NT2/D1 (cell line): ENCODE measurements around the gene TMEM238L.

Source experiments
- DNase-seq: peaks from one replicate; pipeline ENCODE4 v3.0.0-alpha.2; 2011; ENCODE audit warnings: low read depth, low spot score
- H3K27me3 ChIP-seq: 2 replicates; pipeline ENCODE4 v1.6.0; 2011; ENCODE audit warnings: mild to moderate bottlenecking; ENCODE audit not compliant: insufficient read length, insufficient read depth
- H3K36me3 ChIP-seq: 2 replicates; pipeline ENCODE4 v1.6.1; 2011; ENCODE audit warnings: mild to moderate bottlenecking, low read length, mixed read lengths; ENCODE audit not compliant: insufficient read depth, insufficient read length
- H3K4me1 ChIP-seq: 2 replicates; pipeline ENCODE4 v1.5.1; 2011; ENCODE audit not compliant: insufficient read depth, insufficient read length
- H3K4me3 ChIP-seq: 2 replicates; pipeline ENCODE4 v1.5.1; 2011; ENCODE audit warnings: low read depth; ENCODE audit not compliant: insufficient read length
- H3K9ac ChIP-seq: 2 replicates; pipeline ENCODE4 v1.6.0; 2011; ENCODE audit warnings: low read depth; ENCODE audit not compliant: insufficient read length
- H3K9me3 ChIP-seq: 2 replicates; pipeline ENCODE4 v1.5.1; 2011; ENCODE audit warnings: mild to moderate bottlenecking, low read length; ENCODE audit not compliant: insufficient read depth
- SUZ12 ChIP-seq: IDR thresholded peaks from 2 replicates; pipeline ENCODE4 v1.6.1; 2011; ENCODE audit not compliant: insufficient read length, insufficient read depth; ENCODE audit errors: extremely low read depth
- YY1 ChIP-seq: IDR thresholded peaks from 2 replicates; pipeline ENCODE4 v1.6.1; 2011; ENCODE audit not compliant: insufficient read length, insufficient read depth
- ZNF274 ChIP-seq: IDR thresholded peaks from 2 replicates; pipeline ENCODE4 v1.6.1; 2011; ENCODE audit warnings: mild to moderate bottlenecking, low read depth, low read length

TMEM238L gene

GRCh38 chr17:10754109-10754508, 49.8 kb downstream of the TMEM238L start:
- no peaks in the 10 kb centered on the region for H3K9me3 ChIP-seq
- TF ChIP-seq SUZ12 (no peak), YY1 (no peak), ZNF274 (no peak)

GRCh38 chr17:10752696-10753095, 51.2 kb downstream of the TMEM238L start:
- TF ChIP-seq SUZ12 (no peak), YY1 (no peak), ZNF274 (no peak)
- no peak overlapping the region for H3K9ac ChIP-seq
- H3K27me3 ChIP-seq, result no peaks in the 10 kb centered on the region
- H3K36me3 ChIP-seq, result no peaks in the 10 kb centered on the region
- H3K4me3 ChIP-seq, result no peak overlapping the region
- no peaks in the 10 kb centered on the region for H3K9me3 ChIP-seq
- DNase-seq, result no peak
- H3K4me1 ChIP-seq, result peaks cover 5% of the 10 kb centered on the region

More at GRCh38 chr17:10754109-10754508, 49.8 kb downstream of the TMEM238L start:
- peaks cover 3% of the 10 kb centered on the region for H3K4me1 ChIP-seq
- no peaks in the 10 kb centered on the region for H3K27me3 ChIP-seq
- DNase-seq, result no peak
- H3K36me3 ChIP-seq, result no peaks in the 10 kb centered on the region
- H3K4me3 ChIP-seq, result no peak overlapping the region
- no peak overlapping the region for H3K9ac ChIP-seq

GRCh38 chr17:10751563-10751962, 52.3 kb downstream of the TMEM238L start:
- Histone ChIP-seq H3K4me1 (peaks cover 8% of the 10 kb centered on the region), H3K9me3 (no peaks in the 10 kb centered on the region), H3K27me3 (no peaks in the 10 kb centered on the region), H3K4me3 (no peak overlapping the region), H3K9ac (no peak overlapping the region), H3K36me3 (no peaks in the 10 kb centered on the region)
- DNase-seq, result no peak
- TF ChIP-seq YY1, result no peak
- TF ChIP-seq ZNF274, result no peak

GRCh38 chr17:10750210-10750609, 53.7 kb downstream of the TMEM238L start:
- H3K9me3 ChIP-seq, result no peaks in the 10 kb centered on the region
- H3K27me3 ChIP-seq, result no peaks in the 10 kb centered on the region

GRCh38 chr17:10748531-10749181, 55.2 kb downstream of the TMEM238L start:
- no peak overlapping the region for H3K4me3 ChIP-seq
- TF ChIP-seq SUZ12 (no peak), YY1 (no peak), ZNF274 (no peak)
- no peak overlapping the region for H3K9ac ChIP-seq
- H3K36me3 ChIP-seq, result no peaks in the 10 kb centered on the region
- no peak for DNase-seq
- H3K4me1 ChIP-seq, result peaks cover 5% of the 10 kb centered on the region
- H3K9me3 ChIP-seq, result no peaks in the 10 kb centered on the region
- no peaks in the 10 kb centered on the region for H3K27me3 ChIP-seq

More at GRCh38 chr17:10750210-10750609, 53.7 kb downstream of the TMEM238L start:
- Histone ChIP-seq H3K36me3 (no peaks in the 10 kb centered on the region), H3K4me3 (no peak overlapping the region), H3K9ac (no peak overlapping the region), H3K4me1 (peaks cover 5% of the 10 kb centered on the region)
- no peak for DNase-seq
- no peak for TF ChIP-seq SUZ12
- no peak for TF ChIP-seq ZNF274
- TF ChIP-seq YY1, result no peak

GRCh38 chr17:10745231-10745630, 58.7 kb downstream of the TMEM238L start:
- Histone ChIP-seq H3K27me3 (no peaks in the 10 kb centered on the region), H3K36me3 (no peaks in the 10 kb centered on the region), H3K9ac (no peak overlapping the region), H3K4me1 (peaks cover 5% of the 10 kb centered on the region), H3K9me3 (no peaks in the 10 kb centered on the region), H3K4me3 (no peak overlapping the region)
- TF ChIP-seq SUZ12 (no peak), YY1 (no peak), ZNF274 (no peak)
- no peak for DNase-seq
